Right lobe of liver (tissue), 6 donors: ENCODE results near the gene VANGL1. TPM values are rescaled to one million over a fixed set of nuclear protein-coding genes. Genes with fewer than 3 reads are reported as not detected.

ENCODE experiments used
- ATAC-seq, 4 donors: fragments of 200-7000 bp; cut with Tn5 transposase; one replicate each; pipeline ENCODE4 v1.9.1; 2020; ENCODE audit warnings: mild to moderate bottlenecking in 4 of 4, moderate library complexity in 4 of 4
- DNase-seq, 3 donors: peaks; one replicate each; pipeline ENCODE4 v3.0.0-alpha.2; 2020
- H3K27ac ChIP-seq, 3 donors: fragments of 200-600 bp; one replicate each; pipeline ENCODE4 v1.8.0; 2022
- H3K27me3 ChIP-seq, 2 donors: fragments of 200-600 bp; one replicate each; pipeline ENCODE4 v1.8.0; 2022
- H3K36me3 ChIP-seq, 4 donors: fragments of 200-600 bp; sonication (generic) in 1 of 4; one replicate each; pipeline versions ENCODE4 v1.5.1 to v1.8.0; 2017 to 2022; ENCODE audit warnings: control low read depth in 1 of 4
- H3K4me1 ChIP-seq, 4 donors: fragments of 200-600 bp; sonication (generic) in 1 of 4; one replicate each; pipeline versions ENCODE4 v1.5.1 to v1.8.0; 2017 to 2022; ENCODE audit warnings: control low read depth in 1 of 4
- H3K4me3 ChIP-seq, 3 donors: fragments of 200-600 bp; one replicate each; pipeline ENCODE4 v1.8.0; 2022
- H3K9me3 ChIP-seq, 4 donors: fragments of 200-600 bp; sonication (generic) in 1 of 4; one replicate each; pipeline versions ENCODE4 v1.5.1 to v1.8.0; 2017 to 2022; ENCODE audit warnings: control low read depth in 1 of 4
- POLR2A ChIP-seq: fragments of 450-650 bp; IDR thresholded peaks from one replicate; pipeline ENCODE4 v1.6.1; 2017; ENCODE audit warnings: antibody characterized with exemption, mild to moderate bottlenecking
- WGBS: methylation state at CpG from one replicate; pipeline ENCODE4 v1.1.6; 2018; ENCODE audit warnings: low coverage, low lambda C conversion rate; ENCODE audit not compliant: insufficient coverage; ENCODE audit errors: missing lambda C conversion rate; 5-methylcytosine and 5-hydroxymethylcytosine counted together
- intact Hi-C, 2 donors: fragments of 100-400 bp; cut with DNase I; formaldehyde crosslinking; loops; one replicate each; pipeline versions ENCODE4 v1.11.2 to v1.14.1; 2022
- total RNA-seq, 6 experiments: library from RNA; depleted of rRNA in 2 of 6; stranded (reverse); fragments of >200 nt in 2 of 6; fragmentation: NEBNext Ultra II Directional in 3 of 6; extraction: Animal tissue kit (Norgen Biotek cat#: 25700) in 3 of 6; gene quantifications; one replicate each; pipeline versions ENCODE4 v1.1.0 to v1.2.4, GENCODE V29; 2016 to 2023
- TF ChIP-seq, protein P1 (sequence below), 4 donors: fragments of 200-600 bp in 3 of 4; fragments of 450-650 bp in 1 of 4; IDR thresholded peaks; one replicate each; pipeline versions ENCODE4 v1.5.1 to v1.8.0; 2016 to 2022; ENCODE audit warnings: antibody characterized with exemption in 4 of 4, mild to moderate bottlenecking in 2 of 4
- donor health status: DM: no; HTN: yes; CAD: no.
- donor health status: DM: no; HTN: no; CAD: no.
- donor health status: DM: no; HTN: no; CAD: no.
- donor health status: DM: no; HTN: yes; CAD: no.
- donor health status: DM: no; HTN: yes; CAD: no.

VANGL1 gene
- total RNA-seq, 6 experiments from 2014 or later: 3.3 to 5.1 (median 4.4) TPM

DNA sequence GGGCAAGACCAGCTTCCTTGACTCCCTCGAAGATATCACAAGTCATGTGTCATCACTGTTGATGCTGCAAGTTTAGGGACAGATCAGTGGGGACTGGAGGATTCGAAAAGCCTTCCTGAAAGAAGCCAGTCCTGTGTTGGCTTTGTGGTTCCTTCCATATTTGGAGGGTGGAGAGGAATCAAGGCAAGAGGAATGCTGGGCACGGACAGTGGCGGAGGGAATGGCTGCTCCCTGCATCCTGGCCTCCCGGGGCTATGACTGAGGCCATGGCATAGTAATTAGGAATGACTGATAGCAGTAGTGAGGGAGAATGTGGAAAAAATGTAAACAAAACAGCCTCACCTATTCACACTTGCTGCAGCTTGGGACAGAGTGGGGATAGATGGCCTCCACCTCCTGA lies 36.4 kb downstream of the VANGL1 start:
- no peak for DNase-seq
- intact Hi-C loops: no loop called here
- no peak overlapping the region for H3K27ac ChIP-seq
- WGBS: 80% methylated on average over 5 of the region's 5 CpGs
- no peaks in the 10 kb centered on the region for H3K27me3 ChIP-seq
- TF ChIP-seq, protein P1, sequence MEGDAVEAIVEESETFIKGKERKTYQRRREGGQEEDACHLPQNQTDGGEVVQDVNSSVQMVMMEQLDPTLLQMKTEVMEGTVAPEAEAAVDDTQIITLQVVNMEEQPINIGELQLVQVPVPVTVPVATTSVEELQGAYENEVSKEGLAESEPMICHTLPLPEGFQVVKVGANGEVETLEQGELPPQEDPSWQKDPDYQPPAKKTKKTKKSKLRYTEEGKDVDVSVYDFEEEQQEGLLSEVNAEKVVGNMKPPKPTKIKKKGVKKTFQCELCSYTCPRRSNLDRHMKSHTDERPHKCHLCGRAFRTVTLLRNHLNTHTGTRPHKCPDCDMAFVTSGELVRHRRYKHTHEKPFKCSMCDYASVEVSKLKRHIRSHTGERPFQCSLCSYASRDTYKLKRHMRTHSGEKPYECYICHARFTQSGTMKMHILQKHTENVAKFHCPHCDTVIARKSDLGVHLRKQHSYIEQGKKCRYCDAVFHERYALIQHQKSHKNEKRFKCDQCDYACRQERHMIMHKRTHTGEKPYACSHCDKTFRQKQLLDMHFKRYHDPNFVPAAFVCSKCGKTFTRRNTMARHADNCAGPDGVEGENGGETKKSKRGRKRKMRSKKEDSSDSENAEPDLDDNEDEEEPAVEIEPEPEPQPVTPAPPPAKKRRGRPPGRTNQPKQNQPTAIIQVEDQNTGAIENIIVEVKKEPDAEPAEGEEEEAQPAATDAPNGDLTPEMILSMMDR (IDR thresholded peaks at IDR 0.05): no peak
- no peak for TF ChIP-seq POLR2A
- ATAC-seq: no peak
- H3K36me3 ChIP-seq: peaks cover 0 to 5% (median 0%) of the 10 kb centered on the region in 4 donors
- H3K9me3 ChIP-seq: no peaks in the 10 kb centered on the region
- H3K4me1 ChIP-seq: no peaks in the 10 kb centered on the region
- no peak overlapping the region for H3K4me3 ChIP-seq

DNA sequence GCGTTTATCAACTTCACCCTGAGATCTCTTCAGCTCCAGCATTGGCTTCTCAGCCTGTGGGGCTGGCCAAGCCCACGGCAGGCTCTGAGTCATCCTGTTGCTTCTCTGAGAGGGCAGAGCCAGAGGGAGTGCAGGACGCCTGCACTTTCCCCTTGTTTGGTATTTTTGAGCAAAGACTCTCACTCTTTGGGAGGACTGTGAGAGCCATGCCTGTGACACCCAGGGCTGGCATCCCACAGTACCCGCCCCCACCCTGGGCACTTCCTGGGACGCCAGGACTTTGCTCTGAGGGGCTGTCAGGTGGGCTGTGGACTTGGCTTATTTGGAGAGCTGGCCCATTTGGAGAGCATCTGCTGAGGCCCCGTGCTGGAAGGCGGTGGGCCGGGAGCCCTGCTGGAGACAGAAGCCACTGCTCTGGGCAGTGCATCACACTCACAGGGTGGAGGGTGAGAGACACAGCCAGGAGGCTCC lies 37.4 kb downstream of the VANGL1 start:
- peaks cover 0 to 5% (median 0%) of the 10 kb centered on the region in 4 donors for H3K36me3 ChIP-seq
- no peaks in the 10 kb centered on the region for H3K27me3 ChIP-seq
- TF ChIP-seq, protein P1 (IDR thresholded peaks at IDR 0.05): no peak
- no peak for TF ChIP-seq POLR2A
- H3K27ac ChIP-seq: no peak overlapping the region
- DNase-seq: no peak
- no peaks in the 10 kb centered on the region for H3K4me1 ChIP-seq
- H3K9me3 ChIP-seq: no peaks in the 10 kb centered on the region
- WGBS: 80% methylated on average over 1 of the region's 8 CpGs
- ATAC-seq: no peak
- no peak overlapping the region for H3K4me3 ChIP-seq
- intact Hi-C loops: no loop called here

DNA sequence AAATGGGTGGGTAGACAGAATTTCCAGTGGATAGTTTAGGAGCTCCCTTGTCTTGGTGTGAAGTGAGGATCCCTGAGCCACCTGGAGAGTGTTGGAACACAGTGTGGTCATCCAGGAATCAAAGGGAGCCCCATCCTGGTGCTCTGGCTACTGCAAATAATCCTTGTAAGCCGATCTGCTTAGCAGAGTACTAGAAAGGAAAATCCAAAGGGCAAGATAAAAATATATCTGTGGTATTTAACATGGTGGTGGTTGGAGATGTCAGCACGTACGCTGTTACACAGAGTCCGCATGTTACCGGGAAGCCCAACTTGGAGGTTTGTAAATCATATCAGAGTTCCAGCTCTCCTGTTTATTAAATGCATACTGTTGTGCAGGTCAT lies 39.0 kb downstream of the VANGL1 start:
- DNase-seq (no peak), ATAC-seq (no peak)
- no peak for TF ChIP-seq POLR2A
- TF ChIP-seq, protein P1 (IDR thresholded peaks at IDR 0.05): no peak
- no peaks in the 10 kb centered on the region for H3K9me3 ChIP-seq
- H3K4me3 ChIP-seq: no peak overlapping the region
- WGBS: 94% methylated on average over 5 of the region's 5 CpGs
- intact Hi-C loops: no loop called here
- H3K36me3 ChIP-seq: peaks cover 0 to 9% (median 3%) of the 10 kb centered on the region in 4 donors
- no peaks in the 10 kb centered on the region for H3K27me3 ChIP-seq
- H3K27ac ChIP-seq: no peak overlapping the region
- H3K4me1 ChIP-seq: no peaks in the 10 kb centered on the region

DNA sequence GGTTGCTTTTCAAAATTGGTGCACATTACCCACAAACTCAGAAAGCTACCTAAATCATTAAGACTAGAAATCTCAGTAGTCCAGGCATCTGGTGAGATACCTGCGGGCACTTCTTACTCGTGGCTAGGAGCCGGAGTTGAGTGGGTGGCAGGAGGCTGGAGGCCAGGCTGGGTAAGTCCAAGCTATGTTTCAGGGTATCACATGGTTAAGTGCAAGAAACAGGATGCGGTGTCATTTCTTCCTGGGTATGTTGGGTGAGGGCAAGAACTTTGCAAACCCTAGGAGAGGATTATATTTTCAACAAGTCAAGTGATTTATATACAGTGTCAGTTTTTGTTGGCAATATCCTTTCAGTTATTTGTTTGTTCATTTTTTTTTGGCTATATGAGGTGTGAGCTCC lies 41.0 kb downstream of the VANGL1 start:
- Histone ChIP-seq H3K9me3 (no peaks in the 10 kb centered on the region), H3K4me3 (no peak overlapping the region), H3K36me3 (peaks cover 0 to 9% (median 3%) of the 10 kb centered on the region in 4 donors), H3K27me3 (no peaks in the 10 kb centered on the region), H3K27ac (no peak overlapping the region), H3K4me1 (no peaks in the 10 kb centered on the region)
- intact Hi-C loops: no loop called here
- WGBS: 60% methylated on average over 1 of the region's 4 CpGs
- DNase-seq (no peak), ATAC-seq (no peak)
- TF ChIP-seq POLR2A: no peak
- TF ChIP-seq, protein P1 (IDR thresholded peaks at IDR 0.05): no peak
